GM19468 (cell line): ENCODE data around the gene OR2T34.
"Not testable (repeated sequence)": the region's sequence is repeated elsewhere in the genome, so short reads cannot be mapped to it uniquely, and the experiment has no call there.

ENCODE experiments used
- ATAC-seq: cut with Tn5 transposase; IDR thresholded peaks from one replicate; pipeline ENCODE4 v1.9.1; 2021; ENCODE audit warnings: mild to moderate bottlenecking, moderate library complexity, moderate number of reproducible peaks; ENCODE audit not compliant: unreplicated experiment; ENCODE audit errors: extremely low read depth

Gene OR2T34

DNA sequence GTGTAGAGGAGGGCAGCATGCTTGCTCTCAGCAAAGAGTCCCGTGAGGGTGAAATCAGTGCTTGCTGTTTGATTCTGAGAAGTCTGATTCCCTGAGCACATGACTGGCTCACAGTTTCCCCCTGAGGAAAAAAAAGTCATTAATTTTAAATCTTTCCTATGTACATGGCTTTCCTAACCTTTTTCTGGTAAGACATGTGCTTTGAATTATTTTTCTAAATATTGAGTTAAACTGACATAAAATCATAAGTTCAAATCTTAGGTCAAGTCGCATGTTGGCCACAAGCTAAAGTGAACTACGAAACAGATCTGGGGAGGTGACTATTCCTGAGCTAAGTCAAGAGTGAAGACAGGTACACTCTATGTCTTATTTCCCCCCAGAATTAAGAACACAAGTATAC, at the start of gene OR2T34:
TSS of gene OR2T34 (minus strand) at position 101 of the 400 bp plus-strand sequence. CDS start at position 101, 0 bp downstream.
- not testable (repeated sequence) for ATAC-seq

DNA sequence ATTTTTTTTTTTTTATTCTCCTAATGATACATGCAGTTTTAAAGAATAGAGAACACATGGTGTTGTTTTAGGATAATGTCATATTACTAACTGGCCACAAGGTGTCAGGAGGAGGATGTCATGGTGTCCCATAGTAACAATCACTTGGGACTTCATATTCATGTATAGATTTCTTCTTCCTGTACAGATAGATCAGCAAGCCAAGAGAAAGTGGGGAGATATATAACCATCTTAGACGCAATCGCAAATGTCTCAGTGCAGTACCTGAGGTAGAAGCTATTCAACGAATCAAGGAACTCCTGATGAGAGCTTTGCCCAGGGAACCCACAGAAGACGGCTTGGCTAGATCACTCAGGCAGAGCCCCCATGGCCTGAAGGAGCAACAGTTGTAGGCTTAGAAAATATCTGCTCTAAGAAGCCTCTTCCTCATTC, 48.0 kb upstream of the OR2T34 start:
- peak; percentile 89 for ATAC-seq

DNA sequence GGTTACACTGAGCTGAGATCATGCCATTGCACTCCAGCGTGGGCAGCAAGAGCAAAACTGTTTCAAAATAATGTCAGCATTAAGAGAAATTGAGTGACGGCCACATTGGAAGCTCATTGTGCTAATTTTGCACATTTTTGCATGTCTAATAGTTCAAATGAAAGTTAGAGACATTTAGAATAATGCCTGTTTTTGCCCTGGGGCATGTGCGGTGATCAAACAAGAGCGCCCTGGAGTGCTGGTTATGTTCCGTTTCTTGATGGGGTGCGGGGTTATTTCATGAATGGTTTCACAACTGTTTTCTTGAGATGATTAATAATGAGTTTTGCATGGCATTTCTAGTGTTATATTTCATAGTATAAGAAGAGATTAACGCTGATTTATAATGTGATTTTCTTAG, 47.2 kb upstream of the OR2T34 start:
- no peak for ATAC-seq

- no peak for ATAC-seq
Measured at GRCh38 chr1:248618878-248619277, 44.3 kb upstream of the OR2T34 start.

GRCh38 chr1:248618119-248618518, 43.6 kb upstream of the OR2T34 start:
- ATAC-seq = no peak

DNA sequence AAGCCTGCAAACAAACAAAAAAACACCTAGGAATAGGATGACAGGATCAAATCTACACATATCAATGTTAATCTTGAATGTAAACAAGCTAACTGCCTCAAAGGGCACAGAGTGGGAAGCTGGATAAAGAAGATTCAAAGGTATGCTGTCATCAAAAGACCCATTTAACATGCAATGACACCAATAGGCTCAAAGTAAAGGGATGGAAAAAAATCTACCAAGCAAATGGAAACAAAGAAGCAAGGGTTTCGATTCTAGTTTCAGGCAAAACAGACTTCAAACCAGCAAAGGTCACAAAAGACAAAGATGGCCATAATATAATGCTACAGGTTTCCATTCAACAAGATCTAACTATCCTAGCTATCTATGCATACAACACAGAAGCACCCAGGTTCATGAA, 39.2 kb upstream of the OR2T34 start:
- ATAC-seq = no peak

GRCh38 chr1:248611883-248612414, 37.4 kb upstream of the OR2T34 start:
- no peak for ATAC-seq

DNA sequence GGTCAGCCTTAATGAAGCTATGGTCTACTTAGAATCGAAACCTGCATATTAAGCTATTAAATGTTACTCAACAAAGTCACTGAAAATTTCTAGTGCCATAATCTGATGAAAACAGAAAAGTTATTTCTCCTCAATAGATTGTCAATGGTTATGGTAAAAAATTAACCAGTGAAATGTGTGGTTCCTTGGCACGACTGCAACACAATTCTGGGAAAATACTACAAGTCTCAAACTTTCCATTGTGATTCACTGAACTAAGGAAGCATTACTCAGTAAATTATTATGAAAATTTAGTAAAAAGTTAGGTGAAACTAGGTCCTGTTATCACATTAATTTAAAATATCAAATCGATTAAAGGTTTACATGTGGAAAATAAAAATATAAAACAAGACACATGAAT, 35.7 kb upstream of the OR2T34 start:
- ATAC-seq = no peak

GRCh38 chr1:248599396-248599795, 24.8 kb upstream of the OR2T34 start:
- ATAC-seq = no peak

DNA sequence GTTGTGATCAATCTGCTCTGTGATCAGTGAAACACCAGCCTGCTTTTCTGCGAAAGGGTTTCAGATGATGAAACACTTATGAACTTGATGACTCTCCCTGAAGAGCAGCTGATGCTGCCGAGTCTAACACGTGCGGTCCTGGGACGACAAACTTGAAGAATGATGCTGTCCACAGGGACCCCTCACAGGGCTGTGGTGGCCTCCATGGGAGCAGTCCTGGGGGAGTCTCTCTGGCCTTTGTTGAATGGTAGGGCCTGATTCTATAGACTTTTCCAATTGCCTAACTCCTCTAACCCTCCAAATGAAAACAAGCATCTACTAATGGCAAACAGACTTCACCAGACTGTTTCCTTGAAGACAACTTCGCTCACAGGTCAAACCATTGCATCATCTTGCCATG, 23.0 kb upstream of the OR2T34 start, which contains the start of gene OR2T10:
TSS of gene OR2T10 (minus strand) at position 112 of the 400 bp plus-strand sequence. CDS start 3,932 bp downstream, outside the sequence.
- ATAC-seq = no peak

GRCh38 chr1:248596615-248597014, 22.1 kb upstream of the OR2T34 start:
- no peak for ATAC-seq

DNA sequence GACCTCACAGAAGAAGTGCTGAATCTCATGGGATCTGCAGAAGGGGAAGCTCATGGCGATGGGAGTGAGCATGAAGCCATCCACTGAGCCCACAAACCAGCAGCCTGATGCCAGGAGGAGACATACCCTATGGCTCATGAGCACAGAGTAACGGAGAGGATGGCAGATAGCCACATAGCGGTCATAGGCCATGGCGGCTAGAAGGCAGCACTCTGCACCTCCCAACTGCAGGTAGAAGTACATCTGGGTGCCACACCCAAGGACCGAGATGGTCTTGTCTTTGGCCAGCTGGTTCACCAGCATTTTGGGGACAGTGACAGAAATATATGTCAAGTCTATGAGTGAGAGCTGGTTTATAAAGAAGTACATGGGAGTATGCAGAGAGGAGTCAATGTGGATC, 18.7 kb upstream of the OR2T34 start:
- no peak for ATAC-seq

GRCh38 chr1:248592655-248593054, 18.1 kb upstream of the OR2T34 start:
- no peak for ATAC-seq

DNA sequence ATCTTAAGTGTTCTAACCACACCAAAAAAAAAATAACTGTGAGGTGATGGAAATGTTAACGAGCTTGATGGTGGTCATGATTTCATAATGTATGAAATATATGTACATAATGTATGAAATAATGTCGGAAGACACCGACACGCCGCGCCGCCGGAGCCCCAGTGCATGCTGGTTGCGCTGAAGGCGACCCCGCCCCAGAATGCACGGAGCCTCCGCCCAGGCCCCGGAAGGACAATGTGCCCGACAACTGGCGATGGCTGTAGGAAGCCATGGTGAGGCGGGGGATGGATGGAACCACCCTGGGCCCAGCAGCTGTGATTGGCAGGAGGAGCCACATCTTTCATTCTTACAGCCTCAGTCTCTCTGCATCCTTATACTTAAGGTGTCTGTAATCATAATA, 15.5 kb upstream of the OR2T34 start:
- ATAC-seq = no peak

DNA sequence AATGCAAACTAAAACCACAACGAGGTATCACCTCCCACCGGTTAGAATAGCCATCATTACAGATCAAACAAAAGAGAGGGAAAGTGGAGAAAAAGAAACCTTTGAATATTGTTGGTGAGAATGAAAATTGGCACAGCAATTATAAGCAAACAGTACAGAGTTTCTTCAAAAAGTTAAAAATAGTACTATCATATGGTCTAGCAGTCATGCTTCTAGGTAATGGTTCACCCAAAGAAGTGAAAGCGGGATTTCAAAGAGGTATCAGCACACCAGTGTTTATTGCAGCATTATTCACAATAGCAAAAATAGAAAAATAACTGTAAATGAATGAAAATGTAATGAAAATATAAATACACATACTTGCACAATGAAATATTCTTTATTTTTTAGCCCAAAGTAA, 14.8 kb upstream of the OR2T34 start:
- ATAC-seq = peak; percentile 49

GRCh38 chr1:248585266-248585665, 10.7 kb upstream of the OR2T34 start:
- ATAC-seq = no peak

- ATAC-seq = no peak
Measured at GRCh38 chr1:248576260-248576980, 1.9 kb upstream of the OR2T34 start.

GRCh38 chr1:248573856-248574255, 701 bp downstream of the OR2T34 start:
- ATAC-seq = not testable (repeated sequence)

GRCh38 chr1:248572049-248572448, 2.5 kb downstream of the OR2T34 start:
- ATAC-seq = peak; percentile 89

DNA sequence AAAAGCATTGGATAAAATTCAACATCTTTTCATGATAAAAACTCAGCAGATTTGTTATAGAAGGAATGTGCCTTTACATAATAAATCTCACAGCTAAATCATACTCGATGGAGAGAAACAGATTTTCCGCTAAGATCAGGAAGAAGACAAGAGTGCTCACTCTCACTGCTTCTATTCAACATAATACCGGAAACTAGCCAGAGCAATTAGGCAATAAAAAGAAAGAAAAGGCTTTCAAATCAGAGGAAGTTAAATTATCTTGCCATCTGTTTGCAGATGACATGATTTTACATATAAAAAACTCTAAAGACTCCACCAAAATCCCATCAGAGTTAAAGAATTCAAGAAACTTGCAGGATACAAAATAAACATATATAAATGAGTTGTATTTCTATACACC, 3.7 kb downstream of the OR2T34 start:
- ATAC-seq = not testable (repeated sequence)

DNA sequence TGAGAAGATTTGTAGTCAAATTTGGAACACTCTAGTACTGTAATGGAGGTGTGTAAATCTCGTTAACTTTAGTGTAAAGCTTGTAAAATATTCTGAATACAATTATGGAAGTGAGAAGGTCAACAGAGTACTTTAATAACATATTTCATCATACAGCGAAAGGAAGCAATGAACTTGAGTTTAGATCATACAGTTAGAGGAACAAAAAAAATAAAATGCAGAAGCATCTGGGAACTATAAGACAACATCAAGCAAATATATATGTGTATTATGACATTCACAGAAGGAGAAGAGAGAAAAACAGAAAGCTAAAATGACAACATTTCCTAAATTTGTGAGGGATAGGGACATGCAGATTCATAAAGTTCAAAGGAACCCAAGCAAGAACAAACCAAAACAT, 5.5 kb downstream of the OR2T34 start:
- not testable (repeated sequence) for ATAC-seq
